Left lung (tissue), 10 donors: ENCODE data around the gene P3H3. TPM values are rescaled to one million over a fixed set of nuclear protein-coding genes. Genes with fewer than 3 reads are reported as not detected.

Experiments used
- ATAC-seq: fragments of 200-7000 bp; cut with Tn5 transposase; one replicate; pipeline ENCODE4 v1.9.1; 2020; ENCODE audit warnings: moderate library complexity
- DNase-seq, 4 donors: peaks; one replicate each; pipeline ENCODE4 v3.0.0-alpha.2; 2013 to 2020
- H3K27ac ChIP-seq, 2 donors: fragments of 200-600 bp; sonication (generic) in 1 of 2; one replicate each; pipeline versions ENCODE4 v1.5.0 to v1.8.0; 2020 to 2021
- H3K27me3 ChIP-seq, 2 donors: fragments of 200-600 bp; sonication (generic) in 1 of 2; one replicate each; pipeline versions ENCODE4 v1.5.0 to v1.8.0; 2020 to 2021
- H3K36me3 ChIP-seq, 2 donors: fragments of 200-600 bp; sonication (generic) in 1 of 2; one replicate each; pipeline versions ENCODE4 v1.5.0 to v1.8.0; 2020 to 2021
- H3K4me1 ChIP-seq, 2 donors: fragments of 200-600 bp; one replicate each; pipeline ENCODE4 v1.8.0; 2021
- H3K4me3 ChIP-seq, 2 donors: fragments of 200-600 bp; sonication (generic) in 1 of 2; one replicate each; pipeline versions ENCODE4 v1.5.0 to v1.8.0; 2020 to 2021; ENCODE audit warnings: mild to moderate bottlenecking in 1 of 2
- H3K9me3 ChIP-seq, 2 donors: fragments of 200-600 bp; sonication (generic) in 1 of 2; one replicate each; pipeline versions ENCODE4 v1.5.0 to v1.8.0; 2020 to 2021
- CTCF ChIP-seq, 2 donors: fragments of 200-600 bp; sonication (generic) in 1 of 2; IDR thresholded peaks; one replicate each; pipeline versions ENCODE4 v1.5.0 to v1.8.0; 2021; ENCODE audit warnings: antibody characterized with exemption in 2 of 2
- intact Hi-C, 2 donors: fragments of 100-400 bp; cut with DNase I; formaldehyde crosslinking; loops; one replicate each; pipeline versions ENCODE4 v1.11.2 to v1.14.2; 2022
- polyA plus RNA-seq, 6 donors: library from polyadenylated mRNA; unstranded; fragments of 120-200 nt; gene quantifications; one replicate each; pipeline ENCODE4 v1.2.1, GENCODE V29; 2013; ENCODE audit not compliant: insufficient read length in 6 of 6
- total RNA-seq, 2 donors: library from RNA; stranded (reverse); fragmentation: NEBNext Ultra II Directional; extraction: Animal tissue kit (Norgen Biotek cat#: 25700); gene quantifications; one replicate each; pipeline ENCODE4 v1.2.1, GENCODE V29; 2021
- donor health status: DM: no; HTN: yes; CAD: no.
- donor health status: DM: no; HTN: no; CAD: no.

P3H3 gene
- total and polyA plus RNA-seq, 8 donors: 18.0 to 41.7 (median 22.3) TPM

- H3K36me3 ChIP-seq: peaks cover 0 to 9% of the 10 kb centered on the region in 2 donors
- ATAC-seq: no peak
Measured at GRCh38 chr12:6842075-6842474, 13.9 kb downstream of the P3H3 start.

GRCh38 chr12:6843118-6843902, 15.1 kb downstream of the P3H3 start:
- intact Hi-C loops: no loop called here
- no peaks in the 10 kb centered on the region for H3K9me3 ChIP-seq
- no peaks in the 10 kb centered on the region for H3K4me1 ChIP-seq
- no peak for TF ChIP-seq CTCF (IDR thresholded peaks at IDR 0.05)
- no peaks in the 10 kb centered on the region for H3K27me3 ChIP-seq
- H3K4me3 ChIP-seq: no peak overlapping the region
- peaks cover 0 to 9% of the 10 kb centered on the region in 2 donors for H3K36me3 ChIP-seq
- no peak overlapping the region for H3K27ac ChIP-seq
- DNase-seq: no peak
- no peak for ATAC-seq

More at GRCh38 chr12:6842075-6842474, 13.9 kb downstream of the P3H3 start:
- intact Hi-C loops: no loop called here
- Histone ChIP-seq H3K4me3 (no peak overlapping the region), H3K4me1 (no peaks in the 10 kb centered on the region), H3K9me3 (no peaks in the 10 kb centered on the region), H3K27me3 (no peaks in the 10 kb centered on the region), H3K27ac (no peak overlapping the region)
- no peak for DNase-seq
- no peak for TF ChIP-seq CTCF (IDR thresholded peaks at IDR 0.05)

GRCh38 chr12:6845395-6845794, 17.2 kb downstream of the P3H3 start:
- no peak overlapping the region for H3K27ac ChIP-seq
- ATAC-seq: no peak

GRCh38 chr12:6846316-6846869, 18.2 kb downstream of the P3H3 start:
- Histone ChIP-seq H3K27me3 (no peaks in the 10 kb centered on the region), H3K27ac (no peak overlapping the region), H3K4me1 (peaks cover 5 to 15% of the 10 kb centered on the region in 2 donors), H3K36me3 (peaks cover 0 to 9% of the 10 kb centered on the region in 2 donors), H3K9me3 (no peaks in the 10 kb centered on the region), H3K4me3 (no peak overlapping the region)
- no peak for ATAC-seq
- no peak for TF ChIP-seq CTCF (IDR thresholded peaks at IDR 0.05)
- no peak for DNase-seq
- intact Hi-C loops: no loop called here

More at GRCh38 chr12:6845395-6845794, 17.2 kb downstream of the P3H3 start:
- DNase-seq: no peak
- intact Hi-C loops: no loop called here
- TF ChIP-seq CTCF (IDR thresholded peaks at IDR 0.05): no peak
- peaks cover 0 to 5% of the 10 kb centered on the region in 2 donors for H3K4me1 ChIP-seq
- no peaks in the 10 kb centered on the region for H3K27me3 ChIP-seq
- no peaks in the 10 kb centered on the region for H3K9me3 ChIP-seq
- no peak overlapping the region for H3K4me3 ChIP-seq
- peaks cover 0 to 9% of the 10 kb centered on the region in 2 donors for H3K36me3 ChIP-seq

- peaks cover 5 to 15% of the 10 kb centered on the region in 2 donors for H3K4me1 ChIP-seq
- H3K36me3 ChIP-seq: peaks cover 0 to 9% of the 10 kb centered on the region in 2 donors
- no peaks in the 10 kb centered on the region for H3K9me3 ChIP-seq
- DNase-seq (no peak), ATAC-seq (no peak)
- no peaks in the 10 kb centered on the region for H3K27me3 ChIP-seq
- no peak for TF ChIP-seq CTCF (IDR thresholded peaks at IDR 0.05)
- no peak overlapping the region for H3K4me3 ChIP-seq
- no peak overlapping the region for H3K27ac ChIP-seq
- intact Hi-C loops: no loop called here
Measured at GRCh38 chr12:6847676-6848075, 19.5 kb downstream of the P3H3 start.
